GM04504 (cell line): ENCODE data around the gene CCDC6.
"Not testable (repeated sequence)": the region's sequence is repeated elsewhere in the genome, so short reads cannot be mapped to it uniquely, and the experiment has no call there.

Source experiments
- DNase-seq: peaks from one replicate; pipeline ENCODE4 v3.0.0-alpha.2; 2012; ENCODE audit warnings: low read depth

Gene CCDC6

DNA sequence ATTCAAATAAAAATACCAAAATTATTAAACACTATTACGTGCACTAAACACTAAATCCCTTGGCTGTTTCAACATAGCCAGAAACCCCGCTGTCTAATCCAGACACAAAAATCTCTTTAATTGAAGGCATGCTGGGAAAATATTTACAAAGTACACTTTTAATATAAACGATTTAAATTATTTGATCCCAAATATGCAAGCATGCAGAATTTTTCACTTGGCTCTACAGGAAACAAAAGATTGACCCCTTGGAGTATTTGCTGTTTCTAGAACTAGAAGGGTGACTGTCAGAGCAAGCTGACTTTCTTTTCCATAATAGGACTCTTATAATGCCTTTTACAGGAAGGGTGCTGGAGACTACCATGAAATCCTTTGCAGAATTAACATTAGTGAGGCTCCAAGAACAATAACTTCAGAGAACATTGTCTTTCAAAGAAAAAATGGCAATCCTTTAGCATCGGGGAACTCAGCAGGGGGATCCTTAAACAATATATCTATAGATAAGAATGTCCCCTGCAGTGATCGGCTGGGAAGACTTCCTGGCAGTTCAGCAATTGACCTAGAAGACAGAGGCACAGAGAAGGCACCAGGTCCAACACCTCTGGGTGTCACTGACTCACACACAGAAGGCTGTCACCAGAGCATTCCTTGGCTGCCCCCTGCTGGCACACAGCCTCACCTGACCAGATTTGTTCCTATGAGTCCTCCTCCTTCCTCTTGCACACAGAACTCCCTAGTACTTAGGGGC is 97.3 kb downstream of the CCDC6 start:
- peak; percentile 17 for DNase-seq

DNA sequence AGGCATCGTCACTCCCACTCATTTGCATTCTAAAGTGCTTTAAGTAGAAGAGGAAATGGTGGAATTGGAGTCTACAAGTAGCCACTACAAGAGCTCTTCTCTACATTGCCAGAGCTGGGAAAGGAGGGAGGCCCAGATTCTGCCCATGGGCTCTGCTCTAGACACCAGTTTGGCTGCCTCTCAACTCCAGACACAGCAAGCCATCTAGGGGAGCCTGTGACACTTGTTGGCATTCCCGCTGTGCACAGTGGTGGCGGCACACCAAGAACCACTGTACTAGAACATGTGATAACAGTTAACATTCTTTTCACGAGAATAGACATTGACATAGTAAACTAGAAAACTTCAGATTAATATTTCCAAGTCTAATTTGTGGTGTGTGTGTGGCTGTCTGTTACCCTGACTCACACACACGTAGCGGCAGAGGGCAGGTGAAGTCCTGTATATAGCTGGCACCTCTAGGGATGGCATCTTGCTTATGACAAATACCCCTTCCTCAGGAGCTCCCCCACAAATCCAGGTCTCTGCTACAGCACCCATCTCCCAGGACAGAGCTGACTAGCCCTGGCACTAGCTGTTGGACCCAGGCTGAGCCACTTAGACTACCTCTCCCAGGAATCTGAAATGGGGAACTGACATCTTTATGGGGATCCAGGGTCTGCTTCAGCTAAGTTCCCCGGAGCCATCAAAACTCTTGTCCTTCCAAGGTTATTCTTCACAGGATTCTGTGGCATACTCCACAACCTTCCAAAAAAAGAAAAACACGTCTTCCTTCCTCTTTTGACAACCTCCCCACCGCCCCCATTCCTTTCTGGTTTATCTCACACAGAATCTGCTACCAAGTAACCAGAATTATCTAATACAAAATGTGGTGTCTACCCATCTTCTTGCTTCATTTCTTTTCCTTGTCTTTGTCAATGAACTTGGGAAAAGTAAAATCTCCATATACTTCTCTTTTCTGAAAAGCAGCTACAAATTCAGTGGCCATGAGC is 98.4 kb downstream of the CCDC6 start:
- no peak for DNase-seq

DNA sequence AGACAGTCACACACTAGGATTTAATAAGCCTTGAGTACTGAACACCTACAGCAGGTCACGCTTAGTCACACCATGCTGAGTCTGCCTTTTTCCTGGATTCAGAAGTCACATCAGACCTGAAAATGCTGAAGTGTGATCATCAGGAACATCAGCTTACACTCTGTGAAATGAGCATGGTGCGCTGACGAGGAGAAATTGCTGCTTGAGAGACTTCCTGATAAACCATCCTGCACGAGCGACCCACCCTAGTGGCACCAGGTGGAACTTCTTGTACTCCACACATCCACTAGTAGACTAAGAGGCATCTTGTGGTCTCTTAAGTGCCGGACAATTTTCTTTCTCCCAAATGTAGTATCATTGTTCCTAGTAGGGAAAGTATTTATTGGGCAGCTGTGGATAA is 101.3 kb downstream of the CCDC6 start:
- DNase-seq = no peak

DNA sequence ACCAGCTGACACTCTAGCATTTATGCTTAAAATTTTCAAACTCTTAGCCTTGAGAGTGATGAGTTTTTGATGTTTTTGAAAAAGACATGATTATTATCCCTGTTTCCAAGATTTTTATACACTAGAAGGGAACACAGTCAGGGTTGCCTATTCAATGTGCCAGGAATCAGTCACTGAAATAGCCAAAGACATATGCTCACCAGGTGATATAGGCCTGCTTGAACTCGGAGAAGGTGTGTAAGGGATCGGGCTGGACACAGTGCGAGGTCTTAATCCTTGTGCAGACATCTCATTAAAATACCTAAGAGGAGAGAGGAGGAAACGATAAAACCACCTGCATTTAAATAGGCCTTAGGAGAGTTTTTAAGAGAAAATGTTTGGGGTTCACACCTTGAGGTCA is 102.1 kb downstream of the CCDC6 start:
- DNase-seq = no peak

DNA sequence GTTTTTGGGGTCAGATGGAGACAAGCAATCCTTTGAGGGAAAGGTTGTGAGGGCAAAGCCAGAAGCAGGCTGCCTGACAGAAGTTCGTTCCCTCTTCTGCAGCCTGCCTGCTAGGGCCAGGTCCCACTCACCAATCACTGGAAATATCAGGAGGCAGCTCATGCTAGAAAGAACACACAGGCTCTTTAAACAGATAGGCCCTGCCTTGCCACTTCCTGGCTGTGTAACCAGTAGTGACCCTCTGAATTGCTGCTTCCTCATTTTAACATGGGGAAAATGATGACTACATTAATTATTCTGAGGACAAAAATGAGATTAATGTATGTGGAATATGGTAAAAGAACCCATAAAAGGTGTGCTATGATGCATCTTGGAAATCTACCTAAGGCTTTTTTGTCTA is 102.6 kb downstream of the CCDC6 start:
- no peak for DNase-seq

DNA sequence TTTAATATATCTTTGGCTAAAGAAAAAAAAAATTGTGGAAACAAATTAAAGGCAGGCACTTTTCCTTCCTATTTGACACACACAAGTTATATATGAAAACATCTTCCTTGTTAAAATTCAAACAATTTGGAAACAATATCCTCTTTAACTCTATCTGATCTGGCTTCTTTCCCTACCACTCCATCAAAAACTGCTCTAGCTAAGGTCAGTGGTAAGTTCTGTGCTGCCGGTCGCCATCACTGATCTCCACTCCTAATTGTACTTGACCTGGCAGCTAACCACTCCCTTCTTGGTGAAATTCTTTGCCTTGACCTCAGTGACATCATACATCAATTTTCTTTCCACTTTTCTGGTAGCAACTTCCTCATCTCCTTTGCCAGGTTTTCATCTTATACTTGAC is 105.2 kb downstream of the CCDC6 start:
- DNase-seq = no peak

DNA sequence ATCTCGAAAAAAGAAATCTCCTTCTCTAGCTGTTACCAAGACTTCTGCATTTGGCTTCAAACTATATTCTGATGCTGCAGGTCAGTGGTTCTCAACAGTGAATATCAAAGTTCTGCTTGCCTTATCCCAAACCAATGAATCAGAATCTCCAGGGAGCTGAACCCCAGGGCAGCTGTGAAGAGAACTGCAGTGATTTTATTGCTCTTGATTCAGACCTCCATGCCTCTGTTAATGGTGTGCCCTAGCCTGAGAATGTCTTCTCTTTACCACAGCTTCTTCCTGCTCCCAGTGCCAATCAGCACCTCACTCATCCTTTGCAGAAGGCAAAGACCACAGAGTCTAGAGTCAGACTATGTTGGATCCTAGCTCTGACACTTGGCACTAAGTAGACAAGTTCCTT is 106.9 kb downstream of the CCDC6 start:
- DNase-seq = no peak

DNA sequence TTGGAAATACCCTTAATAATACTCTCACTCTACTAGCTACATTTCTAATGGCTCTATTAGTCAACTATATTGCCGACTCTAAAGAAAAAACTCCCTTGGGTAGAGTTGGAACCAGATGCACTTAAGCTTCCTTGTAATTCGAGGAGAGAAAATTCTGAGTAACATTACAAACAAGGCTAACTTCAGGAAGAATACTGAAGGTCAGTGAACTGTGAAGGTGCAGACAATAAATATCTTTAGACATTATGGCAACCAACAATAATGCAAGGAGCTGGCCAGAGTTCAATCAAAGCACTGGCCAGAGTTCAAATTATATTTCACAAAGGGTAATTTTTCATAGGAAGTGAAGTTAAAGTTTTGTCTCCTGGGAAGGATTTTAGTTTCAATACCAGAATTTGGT is 112.4 kb downstream of the CCDC6 start:
- no peak for DNase-seq

DNA sequence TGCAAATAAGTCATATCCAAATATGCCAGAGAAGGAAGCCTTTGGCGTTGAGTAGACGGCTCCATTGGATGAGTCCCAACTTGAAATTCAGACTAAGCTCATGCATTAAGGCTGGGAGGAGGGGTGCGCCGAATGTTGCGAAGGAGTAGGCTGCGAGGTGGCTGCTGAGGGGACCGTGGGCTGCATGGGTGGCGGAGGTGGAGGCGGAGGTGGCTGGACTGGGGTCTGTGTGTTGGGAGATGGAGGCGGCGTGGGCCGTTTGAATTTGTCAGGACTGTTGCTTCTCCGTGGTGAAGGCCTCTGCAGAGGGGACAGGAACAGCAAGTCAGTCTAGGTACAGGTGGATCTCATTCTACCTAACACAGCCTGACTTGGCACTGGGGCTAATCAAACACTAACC is 113.5 kb downstream of the CCDC6 start:
- no peak for DNase-seq

DNA sequence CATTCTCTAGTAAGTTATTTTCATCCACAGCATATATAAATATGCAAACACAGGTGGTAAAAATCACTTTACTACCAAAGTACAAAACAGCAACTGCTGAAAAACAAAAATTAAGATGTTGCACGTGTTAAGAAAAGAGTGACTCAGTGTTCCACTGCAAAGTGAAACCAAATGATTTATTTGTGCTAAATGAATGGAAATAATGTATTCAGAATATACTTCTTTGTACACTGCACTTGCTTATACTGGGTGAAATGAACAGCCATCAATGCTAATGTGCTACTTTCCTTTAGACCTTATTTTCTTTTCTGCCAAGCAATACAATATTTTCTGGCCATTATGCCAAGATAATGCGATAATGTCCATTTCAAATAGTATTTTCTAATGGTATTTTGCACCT is 114.8 kb downstream of the CCDC6 start:
- no peak for DNase-seq

DNA sequence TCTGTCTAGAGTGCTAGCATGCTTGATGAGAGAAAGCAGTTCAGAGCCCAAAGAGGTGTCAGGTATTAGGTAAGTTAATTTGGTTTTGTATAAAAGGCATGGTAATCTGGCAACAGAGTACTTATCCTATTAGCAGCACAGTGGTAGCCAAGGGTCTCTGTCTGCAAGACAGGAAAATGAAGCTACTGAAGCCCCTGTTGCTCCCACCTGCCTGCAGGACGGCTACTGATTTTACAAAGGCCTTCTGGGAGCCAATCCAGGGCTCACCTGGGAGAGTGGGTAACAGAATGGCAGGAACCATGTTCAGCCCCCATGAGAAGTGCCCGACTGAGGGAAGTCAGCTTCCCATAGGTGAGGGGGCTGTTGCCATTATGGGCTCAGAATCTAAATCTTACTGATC is 116.3 kb downstream of the CCDC6 start:
- not testable (repeated sequence) for DNase-seq

DNA sequence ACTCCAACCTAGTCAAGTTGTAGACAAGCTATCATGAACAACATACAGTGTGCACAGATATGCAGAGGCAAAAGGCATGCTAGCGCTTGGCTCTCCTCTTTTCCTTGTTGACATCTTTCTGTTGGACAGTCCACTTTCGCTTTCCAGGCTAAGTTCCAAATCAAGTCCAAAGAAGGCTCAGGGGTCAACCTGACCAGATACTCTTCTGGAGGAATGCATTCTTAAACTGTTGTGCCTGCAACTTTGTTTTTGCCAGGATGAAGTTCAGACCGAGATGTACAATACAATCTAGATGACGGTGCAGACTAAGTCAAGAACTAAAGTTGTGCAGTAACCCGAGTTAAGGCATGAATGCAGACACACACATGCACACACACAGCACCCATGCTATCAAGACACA is 117.4 kb downstream of the CCDC6 start:
- DNase-seq = not testable (repeated sequence)

DNA sequence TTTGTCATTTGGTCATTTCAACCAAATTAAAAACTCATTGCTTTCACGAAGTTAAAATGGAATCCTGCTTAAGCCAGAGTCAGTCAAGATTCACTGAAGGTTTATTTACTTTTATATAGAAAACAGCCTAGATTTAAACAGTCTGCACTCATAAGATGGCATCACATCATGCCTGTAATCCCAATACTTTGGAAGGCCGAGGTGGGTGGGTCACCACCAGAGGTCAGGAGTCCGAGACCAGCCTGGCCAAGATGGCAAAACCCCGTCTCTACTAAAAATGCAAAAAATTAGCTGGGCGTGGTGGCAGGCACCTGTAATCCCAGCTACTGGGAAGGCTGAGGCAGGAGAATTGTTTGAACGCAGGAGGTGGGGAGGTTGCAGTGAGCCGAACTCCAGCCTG is 119.3 kb downstream of the CCDC6 start:
- DNase-seq = not testable (repeated sequence)

DNA sequence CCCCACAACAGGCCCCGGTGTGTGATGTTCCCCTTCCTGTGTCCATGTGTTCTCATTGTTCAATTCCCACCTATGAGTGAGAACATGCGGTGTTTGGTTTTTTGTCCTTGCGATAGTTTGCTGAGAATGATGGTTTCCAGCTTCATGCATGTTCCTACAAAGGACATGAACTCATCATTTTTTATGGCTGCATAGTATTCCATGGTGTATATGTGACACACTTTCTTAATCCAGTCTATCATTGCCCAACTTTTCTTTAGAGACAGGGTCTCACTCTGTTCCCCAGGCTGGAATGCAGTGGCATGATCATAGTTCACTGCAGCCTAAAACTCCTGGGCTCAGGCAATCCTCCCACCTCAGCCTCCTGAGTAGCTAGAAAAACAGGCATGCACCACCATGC is 120.9 kb downstream of the CCDC6 start:
- DNase-seq = not testable (repeated sequence)

DNA sequence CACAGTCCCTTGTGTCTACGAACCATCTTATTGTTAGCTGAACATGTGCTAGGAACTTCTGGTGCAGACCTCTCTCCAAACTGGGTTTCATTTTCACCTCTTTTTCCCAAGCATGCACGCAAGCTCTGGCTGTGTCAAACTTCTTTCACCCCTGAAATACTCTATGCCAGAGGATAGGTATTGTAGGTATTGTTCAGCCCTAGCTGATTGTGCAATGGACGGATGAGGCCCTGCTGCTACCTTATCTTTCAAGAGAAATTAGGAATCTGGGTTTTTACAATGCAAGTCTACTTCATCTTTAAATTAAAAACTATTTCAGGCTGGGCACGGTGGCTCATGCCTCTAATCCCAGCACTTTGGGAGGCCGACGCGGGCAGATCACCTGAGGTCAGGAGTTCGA is 124.8 kb downstream of the CCDC6 start:
- DNase-seq = no peak

DNA sequence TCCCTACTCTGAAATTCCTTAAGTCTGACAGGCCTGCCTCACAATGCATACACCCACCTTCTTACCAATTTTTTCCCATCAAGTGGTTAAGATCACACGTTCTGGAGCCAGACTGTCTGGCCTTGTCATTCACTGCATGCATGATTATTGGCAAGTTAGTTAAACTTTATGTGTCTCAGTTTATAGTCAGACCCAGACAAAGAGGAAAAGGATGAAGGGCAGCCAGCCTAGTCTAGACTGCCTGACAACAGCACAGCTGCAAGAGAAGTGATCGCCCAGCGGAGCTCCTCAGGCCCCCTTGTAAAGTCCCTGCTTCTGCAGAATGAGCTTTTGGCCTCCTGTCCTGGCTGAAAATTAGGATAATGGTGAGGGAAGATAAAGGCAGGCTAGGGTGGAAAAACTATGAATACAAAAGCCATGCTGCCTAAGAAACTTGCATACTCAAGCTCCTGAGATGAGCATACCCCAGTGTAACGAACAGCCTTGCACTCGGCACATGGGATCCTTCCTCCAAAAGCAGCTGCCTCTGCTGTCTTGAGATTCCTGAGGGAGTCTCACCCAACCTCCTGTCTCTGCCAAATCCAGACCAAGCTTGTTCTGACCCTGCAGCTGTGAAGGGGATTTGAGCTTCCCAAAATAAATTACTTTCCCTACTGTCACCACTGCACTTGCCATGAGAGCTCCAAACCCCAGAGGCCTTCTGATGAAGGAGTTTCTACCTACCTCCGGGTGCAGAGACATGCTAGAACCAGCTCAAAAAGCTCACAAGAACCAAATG is 126.4 kb downstream of the CCDC6 start:
- DNase-seq = no peak

DNA sequence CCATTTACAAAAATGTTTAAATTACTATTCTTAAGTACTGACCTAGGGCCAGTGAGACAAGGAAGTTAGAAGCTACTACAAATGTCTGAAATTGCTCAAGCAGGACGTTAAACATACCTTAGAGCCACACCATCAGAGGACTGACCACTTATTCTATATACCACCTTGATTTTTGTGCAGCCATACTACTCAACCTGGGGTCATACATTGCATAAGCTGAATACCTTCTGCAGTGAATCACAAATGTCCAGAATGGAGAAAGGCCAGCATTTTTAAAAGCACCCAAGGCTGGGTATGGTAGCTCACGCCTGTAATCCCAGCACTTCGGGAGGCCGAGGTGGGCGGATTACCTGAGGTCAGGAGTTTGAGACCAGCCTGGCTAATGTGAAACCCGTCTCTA is 131.9 kb downstream of the CCDC6 start:
- DNase-seq = no peak

DNA sequence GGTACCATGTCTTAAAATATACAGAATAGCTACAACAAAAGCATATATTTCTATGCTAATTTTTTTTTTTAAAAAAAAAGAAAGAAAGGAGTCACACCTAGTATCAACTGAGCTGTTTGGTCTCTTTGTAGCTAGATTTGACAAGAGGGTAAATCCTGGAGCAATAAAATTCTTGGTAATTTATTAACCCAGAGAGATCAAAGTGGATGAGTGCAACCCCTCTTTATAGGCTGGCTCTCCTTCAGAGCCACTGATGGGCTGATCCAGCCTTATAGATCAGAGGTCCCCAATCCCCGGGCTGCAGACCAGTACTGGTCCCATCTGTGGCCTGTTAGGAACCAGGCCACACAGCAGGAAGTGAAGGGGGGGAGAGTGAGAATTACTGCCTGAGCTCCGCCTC is 133.3 kb downstream of the CCDC6 start:
- no peak for DNase-seq

DNA sequence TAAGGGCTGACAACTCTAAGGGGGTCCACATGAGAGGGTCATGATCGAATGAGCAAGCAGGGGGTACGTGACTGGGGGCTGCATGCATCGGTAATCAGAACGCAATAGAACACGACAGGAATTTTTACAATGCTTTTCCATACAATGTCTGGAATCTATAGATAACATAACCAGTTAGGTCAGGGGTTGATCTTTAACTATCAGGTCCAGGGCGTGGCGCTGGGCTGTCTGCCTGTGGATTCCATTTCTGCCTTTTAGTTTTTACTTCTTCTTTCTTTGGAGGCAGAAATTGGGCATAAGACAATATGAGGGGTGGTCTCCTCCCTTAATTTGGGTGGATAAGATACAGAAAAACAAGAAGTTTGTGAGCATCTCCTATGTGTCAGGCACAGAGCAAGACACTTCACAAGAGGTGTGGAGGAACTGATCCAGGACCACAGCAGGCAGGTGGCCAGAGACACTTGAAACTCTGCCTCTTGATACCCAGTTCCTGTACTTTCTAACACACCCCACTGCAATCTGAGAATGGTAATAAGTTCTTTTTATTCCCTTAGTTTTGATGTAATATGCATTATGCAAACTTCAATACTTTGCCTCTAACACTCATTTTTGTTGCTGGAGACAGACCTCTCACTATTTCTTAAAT is 135.1 kb downstream of the CCDC6 start:
- no peak for DNase-seq

DNA sequence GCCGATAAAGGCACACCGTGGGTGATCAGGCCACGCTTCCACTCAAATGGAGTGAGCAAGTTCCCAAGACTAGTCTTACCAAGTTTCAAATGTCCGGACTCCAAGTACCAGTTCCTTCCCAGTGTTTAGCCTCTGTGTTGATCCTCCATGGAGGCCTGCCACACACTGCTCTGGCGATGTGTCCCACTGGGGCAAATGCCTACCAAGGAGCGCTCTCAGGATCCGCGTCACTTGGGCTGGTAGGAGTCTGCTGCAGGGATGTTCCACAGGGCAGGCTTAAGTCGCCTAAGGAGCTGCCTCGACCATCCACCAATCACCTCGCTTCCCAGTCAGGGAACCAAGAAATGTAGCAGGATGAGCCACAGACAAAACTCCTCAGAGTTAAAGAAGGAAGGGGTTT is 135.7 kb downstream of the CCDC6 start:
- no peak for DNase-seq

DNA sequence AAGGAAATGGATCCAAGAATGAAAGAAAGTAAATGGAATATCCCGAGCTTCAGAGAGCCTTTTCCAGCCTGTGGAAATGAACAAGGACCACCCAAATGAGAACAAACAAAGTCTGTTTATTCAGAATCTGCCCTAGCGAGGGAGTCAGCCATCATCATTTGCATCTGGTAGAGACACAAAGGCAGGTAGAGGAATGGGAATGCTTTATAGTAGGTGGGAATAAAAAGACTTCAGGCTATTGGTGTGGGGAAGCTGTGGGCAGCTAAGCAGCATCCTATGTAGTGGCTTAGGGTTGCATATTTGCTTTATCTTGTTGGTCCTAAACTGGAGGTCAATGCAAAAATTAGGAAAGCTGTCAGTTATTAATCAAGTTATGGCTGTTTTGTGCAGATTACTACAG is 143.9 kb downstream of the CCDC6 start:
- no peak for DNase-seq

DNA sequence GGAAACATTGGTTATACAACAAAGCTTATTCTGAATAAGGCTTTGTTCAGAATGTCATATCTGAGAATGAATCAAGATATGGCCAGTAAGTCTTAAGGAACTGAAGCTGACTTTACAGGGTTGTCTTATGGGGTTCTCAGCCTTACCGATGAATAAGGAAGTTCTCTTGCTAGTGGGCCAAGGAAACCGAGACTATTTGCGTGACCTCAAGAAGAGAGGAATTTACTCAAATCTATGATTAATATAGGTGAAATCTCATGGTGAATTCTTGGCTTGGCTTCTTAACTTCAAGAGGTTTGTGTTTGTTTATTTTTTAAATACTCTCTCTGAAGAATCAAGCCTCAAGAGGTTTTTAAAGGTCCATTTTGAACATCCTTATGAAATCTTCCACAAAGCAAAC is 148.4 kb downstream of the CCDC6 start:
- DNase-seq = no peak
